NCI-H2227 treated with DMSO at 0.1 percent for 48 hours (cell line): ENCODE results near the gene IGFL2.
"Not testable (repeated sequence)": the region's sequence is repeated elsewhere in the genome, so short reads cannot be mapped to it uniquely, and the experiment has no call there.

Experiments
- DNase-seq: peaks from one replicate; lab custom pipeline; 2025; lab: John Stamatoyannopoulos, UW

The IGFL2 gene

DNA sequence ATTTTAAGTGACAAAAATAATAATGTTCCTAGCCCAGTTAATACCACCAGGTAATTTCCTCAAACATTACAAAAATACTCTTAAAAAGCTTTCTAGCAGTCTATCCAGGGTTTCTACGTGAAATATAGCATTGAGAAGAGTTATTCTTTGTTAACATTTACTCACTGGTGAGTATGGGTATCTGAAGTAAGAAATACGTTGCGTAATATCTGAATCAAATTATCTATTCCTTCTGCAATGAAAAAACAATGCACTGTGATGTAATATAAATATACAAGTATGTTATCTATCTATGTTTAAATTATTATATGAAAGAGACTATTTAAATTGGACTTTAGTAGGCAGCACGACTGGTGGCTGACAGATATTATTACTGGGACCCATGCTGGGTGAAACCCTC is 5.7 kb upstream of the IGFL2 start:
- no peak for DNase-seq

DNA sequence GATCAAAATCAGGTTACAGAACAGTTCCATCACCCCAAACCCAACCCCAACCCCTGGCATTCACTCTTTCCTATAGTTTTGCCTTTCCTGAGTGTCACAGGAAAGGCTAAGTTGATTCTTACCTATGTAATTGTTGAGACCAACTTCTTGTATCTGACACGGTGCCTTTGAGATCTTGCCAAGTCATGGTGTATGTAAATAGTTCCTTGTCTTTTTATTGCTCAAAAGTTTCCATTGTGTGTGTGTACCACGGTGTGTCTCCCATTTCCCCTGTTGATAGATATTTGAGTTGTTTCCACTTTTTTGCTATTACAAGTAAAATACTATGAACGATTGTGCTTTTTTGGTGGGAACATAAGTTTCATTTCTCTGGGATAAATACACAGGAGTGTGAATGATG is 3.3 kb upstream of the IGFL2 start:
- DNase-seq = no peak

DNA sequence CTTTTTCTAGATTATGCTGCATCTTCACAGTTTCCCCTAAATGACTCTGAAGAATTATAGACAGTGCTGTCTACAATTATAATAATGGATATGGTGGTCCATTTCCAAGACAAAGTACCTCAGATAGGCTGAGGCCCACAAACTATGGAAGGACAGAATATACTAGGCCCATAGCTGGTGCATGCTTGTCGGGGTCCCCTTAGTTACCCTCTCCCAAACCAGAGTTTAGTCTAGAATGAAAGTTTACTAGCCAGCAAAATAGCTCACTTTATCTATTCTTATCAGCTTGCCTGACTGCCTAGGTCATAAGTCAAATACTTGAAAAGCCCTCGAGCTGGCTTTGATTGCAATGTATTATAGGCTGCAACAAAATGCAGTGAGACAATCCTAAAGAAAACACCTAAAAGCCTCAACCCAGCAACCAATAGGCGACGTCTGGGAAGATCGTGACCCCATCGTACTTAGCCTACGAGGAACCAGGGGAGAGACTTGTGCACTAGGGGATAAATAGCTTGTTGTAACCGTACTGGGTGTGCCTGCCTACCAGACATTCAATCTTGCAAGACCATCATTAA is 785 bp upstream of the IGFL2 start:
- peak; percentile 3 for DNase-seq

DNA sequence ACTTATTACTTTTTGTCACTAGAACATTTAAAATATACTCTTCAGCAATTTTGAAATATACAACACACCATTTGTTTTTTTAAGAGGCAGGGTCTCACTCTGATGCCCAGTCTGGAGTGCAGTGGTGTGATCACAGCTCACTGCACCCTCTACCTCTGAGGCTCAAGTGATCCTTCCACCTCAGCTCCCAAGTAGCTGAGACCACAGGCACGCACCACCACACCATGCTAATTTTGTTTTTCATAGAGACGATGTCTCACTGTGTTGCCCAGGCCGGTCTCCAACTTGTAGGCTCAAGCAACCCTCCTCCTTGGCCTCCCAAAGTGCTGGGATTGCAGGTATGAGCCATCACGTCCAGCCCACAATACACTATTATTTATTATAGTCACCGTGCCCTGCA is 2.6 kb downstream of the IGFL2 start:
- no peak for DNase-seq

DNA sequence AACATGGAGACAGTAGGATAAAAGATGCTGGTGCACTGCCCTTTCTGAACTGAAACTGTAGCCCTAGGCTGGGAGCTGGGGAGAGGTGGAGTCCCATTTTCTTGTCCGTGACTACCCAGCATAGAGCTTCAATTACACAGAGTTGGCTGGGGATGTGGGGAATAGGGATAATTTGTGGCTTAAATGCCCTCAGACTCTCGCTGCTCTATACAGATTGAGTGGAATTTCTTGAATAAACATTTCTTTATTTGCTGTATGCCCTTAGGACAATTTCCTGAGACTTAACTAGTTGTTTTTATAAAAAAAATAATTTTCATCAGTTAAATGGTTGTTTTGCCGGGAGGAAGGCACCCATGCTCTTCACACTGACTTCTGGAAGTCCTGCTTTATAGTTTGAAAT is 7.2 kb downstream of the IGFL2 start:
- DNase-seq = no peak

DNA sequence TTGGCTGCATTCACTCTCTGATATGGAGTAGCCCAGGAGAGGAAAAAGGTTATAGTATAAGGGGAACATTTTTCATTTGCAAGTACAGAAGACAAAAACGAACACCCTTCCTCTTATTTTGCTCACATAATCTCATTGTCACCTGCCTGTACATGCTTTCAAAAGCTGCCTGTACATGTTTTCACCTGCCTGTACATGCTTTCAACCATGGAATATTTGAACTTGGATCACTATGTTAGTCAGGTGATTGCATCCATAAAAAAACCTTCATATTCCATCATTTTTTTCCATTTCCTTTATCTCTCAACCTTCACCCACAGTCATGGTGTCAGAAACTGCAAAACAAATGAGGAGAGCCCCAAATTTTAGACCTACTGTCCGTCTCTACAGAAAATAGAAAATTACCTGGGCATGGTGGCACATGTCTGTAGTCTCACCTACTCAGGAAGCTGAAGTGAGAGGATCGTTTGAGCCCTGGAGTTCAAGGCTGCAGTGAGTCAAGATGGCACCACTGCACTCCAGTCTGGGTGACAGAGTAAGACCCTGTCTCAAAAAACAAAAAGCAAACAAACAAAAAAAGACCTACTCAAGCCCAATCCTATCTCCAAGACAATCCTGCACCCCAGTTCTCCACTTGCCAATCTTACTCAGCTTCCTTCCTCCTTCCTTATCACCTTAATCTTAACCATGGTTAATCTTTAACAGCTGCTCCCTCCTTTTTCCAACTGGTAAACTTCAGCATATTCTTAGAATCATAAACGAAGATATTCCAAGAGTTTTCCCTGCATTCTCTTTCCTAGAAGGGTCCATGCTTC is 11.6 kb downstream of the IGFL2 start:
- no peak for DNase-seq

DNA sequence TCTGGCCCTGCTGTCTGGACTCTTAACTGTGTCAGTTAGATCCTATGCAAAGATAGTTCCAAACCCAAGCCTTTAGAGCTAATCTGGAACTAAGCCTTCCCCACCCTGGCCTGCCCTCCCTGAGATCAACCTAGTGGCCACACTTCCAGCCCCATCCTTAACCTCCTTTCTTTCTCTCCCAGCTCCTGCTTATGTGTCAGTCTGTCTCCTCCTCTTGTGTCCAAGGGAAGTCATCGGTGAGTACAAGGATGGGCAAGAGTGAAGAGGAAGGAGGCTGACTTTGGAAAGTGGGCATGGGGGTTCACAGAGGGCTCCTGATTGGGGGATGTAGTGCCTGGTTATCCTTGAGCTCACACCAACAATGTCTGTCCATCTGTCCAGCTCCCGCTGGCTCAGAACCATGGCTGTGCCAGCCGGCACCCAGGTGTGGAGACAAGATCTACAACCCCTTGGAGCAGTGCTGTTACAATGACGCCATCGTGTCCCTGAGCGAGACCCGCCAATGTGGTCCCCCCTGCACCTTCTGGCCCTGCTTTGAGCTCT is 12.3 kb downstream of the IGFL2 start:
- DNase-seq = no peak

DNA sequence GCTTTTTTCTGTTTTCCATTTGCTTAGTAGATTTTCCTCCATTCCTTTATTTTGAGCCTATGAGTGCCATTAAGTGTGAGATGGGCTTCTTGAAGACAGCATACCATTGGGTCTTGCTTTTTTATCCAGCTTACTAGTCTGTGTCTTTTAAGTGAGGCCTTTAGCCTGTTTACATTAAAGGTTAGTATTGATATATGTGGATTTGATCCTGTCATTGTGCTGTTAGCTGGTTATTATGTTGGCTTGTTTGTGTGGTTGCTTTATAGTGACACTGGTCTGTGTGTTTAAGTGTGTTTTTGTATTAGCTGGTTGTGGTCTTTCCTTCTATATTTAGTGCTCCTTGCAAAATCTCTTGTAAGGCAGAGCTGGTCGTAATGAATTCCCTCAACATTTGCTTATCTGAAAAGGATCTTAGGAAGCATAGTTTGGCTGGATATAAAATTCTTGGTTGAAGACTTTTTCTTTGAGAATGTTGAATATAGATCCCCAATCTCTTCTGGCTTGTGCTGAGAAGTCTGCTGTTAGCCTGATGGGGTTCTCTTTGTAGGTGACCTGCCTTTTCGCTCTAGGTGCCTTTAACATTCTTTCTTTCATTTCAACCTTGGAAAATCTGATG is 13.7 kb downstream of the IGFL2 start:
- DNase-seq = not testable (repeated sequence)

DNA sequence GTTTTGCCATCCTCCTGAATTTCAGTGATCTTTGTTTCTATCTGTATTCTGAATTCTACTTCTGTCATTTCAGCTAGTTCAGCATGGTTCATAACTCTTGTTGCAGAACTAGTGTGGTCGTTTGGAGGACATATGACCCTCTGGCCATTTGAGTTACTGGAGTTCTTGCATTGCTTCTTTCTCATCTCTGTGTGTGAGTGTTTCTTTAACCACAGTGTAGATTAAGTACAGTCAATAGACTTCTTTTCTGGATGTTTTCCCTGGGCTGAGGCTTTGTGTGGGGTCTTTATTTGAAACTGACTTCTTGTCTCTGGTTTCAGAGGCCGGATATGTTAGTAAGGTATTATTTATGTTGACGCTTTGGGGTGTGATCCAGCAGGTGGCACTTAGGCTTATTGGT is 14.7 kb downstream of the IGFL2 start:
- DNase-seq = no peak

DNA sequence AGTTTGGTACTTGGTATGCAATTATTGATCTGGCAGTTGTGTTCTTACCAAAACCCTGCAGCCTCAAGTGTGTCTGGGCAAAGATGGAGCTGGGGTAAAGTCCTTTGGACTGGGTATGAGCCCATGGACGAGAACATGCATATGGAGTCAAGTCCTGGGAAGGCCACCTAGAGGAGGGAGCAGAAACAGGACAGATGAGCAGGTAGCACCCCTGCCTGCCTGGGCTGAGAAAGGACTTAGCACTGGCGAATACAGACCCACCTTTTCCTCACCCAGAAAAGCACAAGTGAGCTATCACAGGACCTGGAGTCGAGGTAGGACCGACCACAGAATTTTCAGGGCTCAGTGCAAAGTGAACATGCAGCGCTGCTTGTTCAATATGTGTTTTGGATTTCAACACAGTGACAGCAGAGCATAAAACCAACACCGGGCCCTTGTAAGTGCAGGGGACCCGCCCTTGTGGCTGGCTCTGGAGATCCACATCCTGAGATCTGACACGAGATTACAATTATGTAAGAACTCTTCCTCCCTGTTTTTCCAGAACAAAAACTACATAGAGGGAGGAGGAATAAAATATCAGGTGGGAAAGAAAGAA is 25.9 kb downstream of the IGFL2 start:
- DNase-seq = no peak

DNA sequence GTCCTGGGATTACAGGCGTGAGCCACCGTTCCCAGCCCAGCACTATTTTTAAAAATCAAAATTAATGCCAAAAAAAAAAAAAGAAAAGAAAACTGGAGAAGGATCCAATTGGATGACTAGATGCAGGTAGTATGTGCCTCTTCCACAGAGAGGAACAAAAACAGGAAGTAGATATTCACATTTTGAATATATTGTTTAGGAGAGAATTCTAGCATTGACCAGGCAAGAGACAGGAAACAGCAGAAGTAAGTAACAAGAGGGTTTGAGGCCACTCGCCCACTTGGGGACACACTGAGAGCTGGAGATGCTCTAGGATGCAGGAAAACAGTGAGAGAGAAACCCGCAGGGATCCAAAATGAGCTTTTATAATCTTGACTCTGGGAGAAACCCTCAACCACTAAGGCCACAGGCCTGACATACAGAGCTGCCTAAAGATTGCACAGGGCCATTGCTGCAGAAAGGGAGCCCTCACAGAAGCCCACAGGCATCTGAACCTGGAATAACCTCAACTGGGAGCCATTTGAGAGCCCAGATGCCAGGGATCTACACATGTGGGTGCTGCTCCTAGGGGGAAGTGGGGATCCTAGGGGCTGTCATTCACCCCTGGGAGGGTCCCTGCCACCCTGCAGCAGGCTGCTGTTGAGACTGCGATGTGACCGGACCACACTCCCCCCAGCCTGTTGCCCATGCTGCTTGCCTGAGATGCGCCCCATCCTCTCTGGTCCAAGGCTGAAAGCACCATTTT is 28.2 kb downstream of the IGFL2 start:
- DNase-seq = no peak

DNA sequence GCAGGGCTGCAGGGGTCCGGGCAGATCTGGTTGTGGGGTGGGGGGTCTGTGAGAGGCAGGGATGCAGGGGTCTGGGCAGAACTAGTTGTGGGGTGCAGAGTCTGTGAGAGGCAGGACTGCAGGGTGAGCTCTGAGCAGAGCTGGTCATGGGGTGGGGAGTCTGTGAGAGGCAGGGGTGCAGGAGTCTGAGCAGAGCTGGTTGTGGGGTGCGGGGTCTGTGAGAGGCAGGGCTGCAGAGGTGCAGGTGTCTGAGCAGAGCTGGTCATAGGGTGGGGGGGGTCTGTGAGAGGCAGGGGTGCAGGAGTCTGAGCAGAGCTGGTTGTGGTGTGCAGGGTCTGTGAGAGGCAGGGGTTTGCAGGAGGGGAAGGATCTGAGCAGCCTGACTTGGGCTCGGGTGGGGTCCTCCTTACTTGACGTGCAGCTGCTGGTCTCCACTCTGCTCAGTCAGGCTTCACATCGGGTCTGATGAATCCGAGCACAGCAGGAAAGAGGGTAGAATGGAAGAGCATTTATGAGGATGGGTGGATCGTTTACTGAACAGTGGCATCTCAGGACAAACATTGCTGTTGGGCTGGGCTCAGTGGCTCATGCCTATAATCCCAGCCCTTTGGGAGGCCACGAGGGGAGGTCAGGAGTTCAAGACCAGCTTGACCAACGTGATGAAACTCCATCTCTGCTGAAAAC is 31.2 kb downstream of the IGFL2 start:
- no peak for DNase-seq

DNA sequence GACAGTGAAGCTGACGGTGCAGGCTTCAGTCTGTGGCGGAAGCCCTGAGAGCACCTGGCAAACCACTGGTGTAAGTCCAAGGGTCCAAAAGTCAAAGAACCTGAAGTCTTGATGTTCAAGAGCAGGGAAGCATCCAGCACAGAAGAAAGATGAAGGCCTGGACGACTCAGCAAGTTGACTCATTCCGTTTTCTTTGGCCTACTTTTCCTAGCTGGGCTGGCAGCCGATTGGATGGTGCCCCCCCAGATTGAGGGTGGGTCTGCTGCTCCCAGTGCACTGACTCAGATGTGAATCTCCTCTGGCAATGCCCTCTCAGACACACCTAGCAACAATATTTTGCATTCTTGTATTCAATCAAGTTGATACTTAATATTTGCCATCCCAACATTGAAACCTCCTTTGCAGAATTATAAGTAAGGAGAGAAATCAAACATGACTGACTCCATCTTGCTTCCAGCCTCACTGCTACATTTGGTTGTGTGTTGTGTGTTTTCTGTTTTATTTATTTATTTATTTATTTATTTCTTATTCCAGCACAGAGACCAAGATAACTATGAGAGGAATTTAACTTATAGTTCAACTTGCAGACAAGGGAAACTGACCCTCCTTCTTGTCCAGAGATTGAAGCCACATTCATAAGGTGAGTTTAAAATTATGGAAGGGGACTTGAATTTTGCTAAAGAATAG is 32.8 kb downstream of the IGFL2 start:
- no peak for DNase-seq

DNA sequence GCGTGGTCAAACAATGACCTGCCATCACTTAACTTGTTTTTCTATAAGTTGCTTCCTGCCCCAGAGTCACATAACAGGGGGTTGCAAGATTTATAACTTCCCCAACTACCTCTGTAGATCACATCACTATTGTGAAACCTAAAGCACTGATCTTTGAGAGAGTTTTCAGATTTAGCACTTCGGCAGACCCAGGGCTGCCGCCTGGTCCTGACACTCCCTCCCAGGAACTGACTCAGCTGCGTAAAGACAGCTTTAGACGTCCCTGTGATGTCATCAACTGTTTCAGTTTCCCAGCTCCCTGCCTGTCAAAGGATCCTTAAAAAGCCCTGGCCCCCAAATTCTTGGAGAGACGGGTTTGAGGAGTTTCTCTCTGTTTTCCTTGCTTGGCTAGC is 33.3 kb downstream of the IGFL2 start:
- no peak for DNase-seq

DNA sequence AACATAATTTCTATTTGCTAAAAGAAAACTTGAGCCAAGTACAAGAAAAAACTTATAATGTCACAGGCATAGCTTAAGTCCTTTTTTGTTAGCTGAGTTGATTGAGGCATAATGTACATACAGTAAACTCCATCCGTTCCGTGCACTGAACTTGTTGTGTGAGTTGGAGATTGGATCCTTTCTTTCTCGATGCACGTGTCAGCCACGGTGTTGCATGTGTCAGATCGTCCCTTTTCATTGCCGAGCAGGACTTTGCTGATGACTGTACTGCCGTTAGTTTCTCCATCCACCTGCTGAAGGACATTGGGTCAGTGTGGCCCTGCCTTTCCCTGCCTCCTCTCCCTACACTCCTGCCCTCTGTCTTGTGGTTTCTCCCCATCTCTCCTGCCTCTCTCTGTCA is 34.4 kb downstream of the IGFL2 start:
- DNase-seq = no peak

DNA sequence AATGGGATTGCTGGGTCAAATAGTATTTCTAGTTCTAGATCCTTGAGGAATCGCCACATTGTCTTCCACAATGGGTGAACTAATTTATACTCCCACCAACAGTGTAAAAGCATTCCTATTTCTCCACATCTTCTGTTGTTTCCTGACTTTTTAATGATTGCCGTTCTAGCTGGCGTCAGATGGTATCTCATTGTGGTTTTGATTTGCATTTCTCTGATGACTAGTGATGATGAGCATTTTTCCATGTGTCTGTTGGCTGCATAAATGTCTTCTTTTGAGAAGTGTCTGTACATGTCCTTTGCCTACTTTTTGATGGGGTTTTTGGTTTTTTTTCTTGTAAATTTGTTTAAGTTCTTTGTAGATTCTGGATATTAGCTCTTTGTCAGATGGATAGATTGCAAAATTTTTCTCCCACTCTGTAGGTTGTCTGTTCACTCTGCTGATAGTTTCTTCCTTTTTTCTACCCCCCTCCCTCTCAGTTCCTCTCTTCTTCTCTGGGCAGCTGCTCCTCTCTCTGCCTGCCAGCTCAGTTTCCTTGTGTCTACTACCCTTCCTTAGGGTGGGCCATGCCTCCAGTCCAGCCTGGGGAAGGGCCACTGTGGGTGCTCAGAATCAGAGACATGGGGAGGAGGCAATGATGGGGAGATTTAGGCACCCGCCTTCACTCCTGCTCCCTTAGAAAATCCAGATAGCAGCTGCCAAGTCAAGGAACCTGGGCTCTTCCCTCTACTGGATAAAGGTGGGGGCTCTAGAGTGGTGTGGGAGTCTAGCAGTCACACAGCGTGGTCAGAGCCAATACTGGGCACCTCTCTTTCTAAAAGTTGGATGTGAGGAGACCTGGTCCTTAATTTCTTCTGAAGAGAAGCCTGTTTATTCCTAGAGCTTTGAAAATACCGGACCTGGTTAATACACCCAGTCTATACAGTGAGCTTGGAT is 37.0 kb downstream of the IGFL2 start:
- DNase-seq = not testable (repeated sequence)

DNA sequence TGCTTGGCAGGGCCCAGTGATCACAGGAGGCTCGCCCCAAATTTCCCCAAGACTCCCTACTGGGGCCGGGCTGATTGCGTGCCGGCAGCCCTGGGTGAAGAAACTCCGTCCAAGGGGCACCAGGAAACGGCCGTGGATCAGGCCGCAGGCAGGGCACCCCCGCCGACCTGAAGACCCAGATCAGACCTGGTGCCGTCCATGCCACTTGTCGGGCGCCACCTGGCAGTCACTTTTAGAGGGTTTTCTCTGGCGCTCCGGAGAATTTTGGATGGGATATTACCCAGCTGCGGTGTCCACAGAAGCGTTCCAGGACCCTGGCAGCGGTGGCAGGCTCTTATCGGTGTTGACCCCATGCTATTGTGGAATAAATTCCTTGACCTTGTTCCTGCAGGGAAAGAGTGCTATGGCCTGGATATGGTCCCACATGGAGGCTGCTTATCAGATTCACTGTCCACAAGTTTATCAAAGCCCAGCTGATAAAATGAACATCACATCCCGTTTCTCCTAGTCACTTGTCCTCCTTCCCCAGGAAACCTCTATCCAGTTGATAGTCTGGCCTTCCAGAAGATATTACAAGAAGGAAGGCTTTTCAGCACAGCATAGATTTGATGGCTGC is 38.2 kb downstream of the IGFL2 start:
- DNase-seq = no peak

DNA sequence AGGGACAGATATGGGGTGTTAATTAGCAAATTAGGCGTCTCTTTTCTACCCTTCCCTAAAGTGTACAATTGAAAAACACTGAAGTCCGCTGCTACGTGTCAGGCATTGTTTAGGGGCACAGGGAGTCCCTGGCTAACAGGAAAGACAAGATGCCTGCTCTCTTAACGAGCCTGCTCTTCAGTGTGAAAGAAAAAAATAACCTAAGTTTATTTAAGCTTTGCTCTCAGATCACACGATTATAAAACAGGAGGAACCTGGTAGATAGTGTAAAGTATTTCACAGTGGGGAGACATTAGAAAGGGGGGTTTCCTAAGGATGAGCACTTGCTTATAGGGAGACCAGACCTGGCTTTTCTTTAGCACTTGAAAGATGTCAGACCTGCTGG is 38.7 kb downstream of the IGFL2 start:
- DNase-seq = no peak
